Left ventricle myocardium inferior (tissue), 1 donor: ENCODE data around the gene GAL3ST1. TPM values are rescaled to one million over a fixed set of nuclear protein-coding genes. Genes with fewer than 3 reads are reported as not detected.
A peak's percentile ranks its signal among the peaks of the same experiment; 100 is the strongest.

Experiments used
- DNase-seq: peaks from one replicate; pipeline ENCODE4 v3.0.0-alpha.2; 2020
- H3K27ac ChIP-seq: fragments of 200-600 bp; replicated peaks from 2 replicates; pipeline ENCODE4 v1.8.0; 2021
- H3K27me3 ChIP-seq: fragments of 200-600 bp; 2 replicates; pipeline ENCODE4 v1.8.0; 2021; ENCODE audit warnings: low read depth
- H3K36me3 ChIP-seq: fragments of 200-600 bp; 2 replicates; pipeline ENCODE4 v1.8.0; 2021
- H3K4me1 ChIP-seq: fragments of 200-600 bp; 2 replicates; pipeline ENCODE4 v1.8.0; 2021
- H3K4me3 ChIP-seq: fragments of 200-600 bp; 2 replicates; pipeline ENCODE4 v1.8.0; 2021; ENCODE audit warnings: mild to moderate bottlenecking, moderate library complexity
- H3K9me3 ChIP-seq: fragments of 200-600 bp; replicated peaks from 2 replicates; pipeline ENCODE4 v1.8.0; 2021
- intact Hi-C: fragments of 100-400 bp; cut with micrococcal nuclease; formaldehyde crosslinking; loops from one replicate; pipeline ENCODE4 v1.11.0; 2022
- total RNA-seq: library from RNA; stranded (reverse); fragmentation: NEBNext Ultra II Directional; extraction: Animal tissue kit (Norgen Biotek cat#: 25700); gene quantifications from one replicate; pipeline ENCODE4 v1.2.1, GENCODE V29; 2021
- TF ChIP-seq, protein P1 (sequence below): fragments of 200-600 bp; IDR thresholded peaks from 2 replicates; pipeline ENCODE4 v1.8.0; 2021; ENCODE audit warnings: antibody characterized with exemption, mild to moderate bottlenecking, borderline replicate concordance
- donor health status: DM: no; HTN: yes; CAD: no; lungs with severe emphysema.

Gene GAL3ST1
- total RNA-seq, 1 donor from 2014 or later = 0.16 TPM

DNA sequence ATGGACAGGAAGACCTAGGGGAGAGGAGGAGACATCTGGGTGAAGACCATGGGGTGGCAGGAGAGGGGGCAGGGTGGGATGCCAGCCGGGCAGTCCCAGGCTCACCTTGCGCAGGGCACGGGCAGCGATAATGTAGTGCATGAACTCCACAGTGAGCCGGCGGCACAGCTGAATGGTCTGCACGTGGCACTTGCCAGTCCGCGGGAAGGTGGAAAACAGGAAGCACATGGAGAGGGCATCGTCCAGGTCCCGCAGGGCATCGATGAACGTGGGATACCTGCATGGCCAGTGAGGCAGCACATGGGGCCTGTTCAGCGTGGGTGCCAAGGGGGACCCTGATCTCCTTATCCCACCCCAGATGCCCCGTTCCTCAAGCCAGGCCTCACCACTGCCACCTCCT is 10.0 kb upstream of the GAL3ST1 start:
- DNase-seq = no peak
- Histone ChIP-seq H3K4me1 (no peaks in the 10 kb centered on the region), H3K4me3 (no peak overlapping the region), H3K27me3 (no peaks in the 10 kb centered on the region), H3K27ac (no peak overlapping the region), H3K36me3 (peaks cover 100% of the 10 kb centered on the region), H3K9me3 (no peaks in the 10 kb centered on the region)
- intact Hi-C loops = no loop called here
- TF ChIP-seq, protein P1, sequence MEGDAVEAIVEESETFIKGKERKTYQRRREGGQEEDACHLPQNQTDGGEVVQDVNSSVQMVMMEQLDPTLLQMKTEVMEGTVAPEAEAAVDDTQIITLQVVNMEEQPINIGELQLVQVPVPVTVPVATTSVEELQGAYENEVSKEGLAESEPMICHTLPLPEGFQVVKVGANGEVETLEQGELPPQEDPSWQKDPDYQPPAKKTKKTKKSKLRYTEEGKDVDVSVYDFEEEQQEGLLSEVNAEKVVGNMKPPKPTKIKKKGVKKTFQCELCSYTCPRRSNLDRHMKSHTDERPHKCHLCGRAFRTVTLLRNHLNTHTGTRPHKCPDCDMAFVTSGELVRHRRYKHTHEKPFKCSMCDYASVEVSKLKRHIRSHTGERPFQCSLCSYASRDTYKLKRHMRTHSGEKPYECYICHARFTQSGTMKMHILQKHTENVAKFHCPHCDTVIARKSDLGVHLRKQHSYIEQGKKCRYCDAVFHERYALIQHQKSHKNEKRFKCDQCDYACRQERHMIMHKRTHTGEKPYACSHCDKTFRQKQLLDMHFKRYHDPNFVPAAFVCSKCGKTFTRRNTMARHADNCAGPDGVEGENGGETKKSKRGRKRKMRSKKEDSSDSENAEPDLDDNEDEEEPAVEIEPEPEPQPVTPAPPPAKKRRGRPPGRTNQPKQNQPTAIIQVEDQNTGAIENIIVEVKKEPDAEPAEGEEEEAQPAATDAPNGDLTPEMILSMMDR = no peak

- no peaks in the 10 kb centered on the region for H3K4me1 ChIP-seq
- H3K27me3 ChIP-seq = no peaks in the 10 kb centered on the region
- H3K9me3 ChIP-seq = no peaks in the 10 kb centered on the region
- DNase-seq = no peak
- peak overlapping the region; percentile 19 for H3K27ac ChIP-seq
- intact Hi-C loops = no loop called here
- peaks cover 100% of the 10 kb centered on the region for H3K36me3 ChIP-seq
- no peak overlapping the region for H3K4me3 ChIP-seq
- TF ChIP-seq, protein P1 = no peak
These were observed 8.5 kb upstream of the GAL3ST1 start for GRCh38 chr22:30582788-30583545.

GRCh38 chr22:30582051-30582450 is 7.6 kb upstream of the GAL3ST1 start:
- H3K27me3 ChIP-seq = no peaks in the 10 kb centered on the region
- peaks cover 100% of the 10 kb centered on the region for H3K36me3 ChIP-seq
- DNase-seq = no peak
- TF ChIP-seq, protein P1 = no peak
- H3K9me3 ChIP-seq = no peaks in the 10 kb centered on the region
- intact Hi-C loops = no loop called here
- H3K27ac ChIP-seq = no peak overlapping the region
- H3K4me1 ChIP-seq = no peaks in the 10 kb centered on the region
- H3K4me3 ChIP-seq = no peak overlapping the region

DNA sequence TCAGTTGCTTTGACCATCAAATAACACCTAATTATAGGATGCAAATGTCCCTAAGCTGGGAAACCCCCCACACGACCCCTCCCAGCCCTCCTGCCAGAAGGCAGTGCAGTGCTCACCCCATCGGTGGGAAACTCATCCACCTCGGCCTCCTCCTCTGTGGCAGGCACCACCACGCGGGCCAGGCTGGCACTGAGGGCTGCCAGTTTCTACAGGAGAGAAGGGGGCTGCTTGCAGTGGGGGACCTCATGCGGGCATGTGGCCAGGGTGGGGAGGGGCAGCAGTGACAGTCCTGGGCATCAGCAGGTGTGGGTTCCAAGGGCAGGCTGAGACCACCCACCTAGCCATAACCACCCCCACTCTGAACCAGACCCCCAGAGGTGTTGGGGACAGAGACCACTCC is 6.4 kb upstream of the GAL3ST1 start:
- H3K27ac ChIP-seq = no peak overlapping the region
- DNase-seq = no peak
- H3K4me3 ChIP-seq = no peak overlapping the region
- TF ChIP-seq, protein P1 = no peak
- no peaks in the 10 kb centered on the region for H3K9me3 ChIP-seq
- peaks cover 5% of the 10 kb centered on the region for H3K4me1 ChIP-seq
- intact Hi-C loops = no loop called here
- no peaks in the 10 kb centered on the region for H3K27me3 ChIP-seq
- H3K36me3 ChIP-seq = peaks cover 100% of the 10 kb centered on the region

DNA sequence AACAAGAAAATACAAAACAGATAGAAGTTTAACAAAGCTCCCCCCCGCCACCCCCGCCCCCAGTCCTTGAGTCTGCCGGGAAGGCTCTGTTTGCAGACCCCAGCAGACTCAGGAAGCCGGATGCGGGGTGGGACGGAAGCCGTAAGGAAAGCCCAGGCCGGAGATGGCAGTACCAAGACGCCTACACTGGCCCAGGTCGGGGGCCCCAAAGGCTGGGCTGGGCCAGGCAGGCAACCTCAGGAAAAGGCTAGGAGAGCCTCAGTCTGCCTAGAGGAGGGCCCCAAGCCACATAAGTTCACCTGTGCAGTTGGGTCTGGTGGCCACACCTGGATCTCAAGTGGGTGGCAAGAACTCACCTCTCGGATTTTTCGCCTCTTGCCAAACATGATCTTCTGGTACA is 4.0 kb upstream of the GAL3ST1 start:
- H3K27me3 ChIP-seq = peaks cover 20% of the 10 kb centered on the region
- H3K9me3 ChIP-seq = no peaks in the 10 kb centered on the region
- peaks cover 18% of the 10 kb centered on the region for H3K4me1 ChIP-seq
- TF ChIP-seq, protein P1 = no peak
- intact Hi-C loops = no loop called here
- H3K4me3 ChIP-seq = no peak overlapping the region
- DNase-seq = no peak
- H3K36me3 ChIP-seq = peaks cover 80% of the 10 kb centered on the region
- no peak overlapping the region for H3K27ac ChIP-seq
